GM21390 (cell line): ENCODE measurements around the gene SLC37A2.

Source experiments
- ATAC-seq: cut with Tn5 transposase; IDR thresholded peaks from one replicate; pipeline ENCODE4 v1.9.1; 2021; ENCODE audit not compliant: unreplicated experiment

Gene SLC37A2

GRCh38 chr11:125108469-125108868, 45.4 kb downstream of the SLC37A2 start:
- no peak for ATAC-seq

GRCh38 chr11:125110506-125110905, 47.4 kb downstream of the SLC37A2 start:
- ATAC-seq = no peak

GRCh38 chr11:125111001-125111342, 47.9 kb downstream of the SLC37A2 start:
- no peak for ATAC-seq

GRCh38 chr11:125111343-125112207, 48.5 kb downstream of the SLC37A2 start, which contains the start of gene TMEM218:
TSS of gene TMEM218 (minus strand) at chr11:125111626. CDS start at chr11:125102241, 9,385 bp downstream.
- ATAC-seq = peak; percentile 96

GRCh38 chr11:125112208-125112604, 49.1 kb downstream of the SLC37A2 start:
- no peak for ATAC-seq

GRCh38 chr11:125114518-125114917, 51.4 kb downstream of the SLC37A2 start:
- no peak for ATAC-seq

GRCh38 chr11:125117429-125117828, 54.3 kb downstream of the SLC37A2 start:
- no peak for ATAC-seq

GRCh38 chr11:125123194-125123946, 60.3 kb downstream of the SLC37A2 start:
- ATAC-seq = no peak

GRCh38 chr11:125123947-125124617, 61.0 kb downstream of the SLC37A2 start:
- peak; percentile 55 for ATAC-seq

- no peak for ATAC-seq
These were observed 61.5 kb downstream of the SLC37A2 start for GRCh38 chr11:125124618-125124992.

- no peak for ATAC-seq
These were observed 65.3 kb downstream of the SLC37A2 start for GRCh38 chr11:125128450-125128849.

- no peak for ATAC-seq
These were observed 66.3 kb downstream of the SLC37A2 start for GRCh38 chr11:125129316-125129993.

- ATAC-seq = no peak
These were observed 69.0 kb downstream of the SLC37A2 start for GRCh38 chr11:125132071-125132470.

- ATAC-seq = no peak
These were observed 69.5 kb downstream of the SLC37A2 start for GRCh38 chr11:125132596-125132995.

GRCh38 chr11:125136001-125136400, 72.9 kb downstream of the SLC37A2 start:
- no peak for ATAC-seq

GRCh38 chr11:125138966-125139365, 75.9 kb downstream of the SLC37A2 start:
- no peak for ATAC-seq

GRCh38 chr11:125139778-125140177, 76.7 kb downstream of the SLC37A2 start:
- no peak for ATAC-seq
